ENCODE measurements around the gene RUSC1. TPM values are rescaled to one million over a fixed set of nuclear protein-coding genes. Genes with fewer than 3 reads are reported as not detected.

RUSC1 gene
- total and polyA plus RNA-seq, 8 donors = 32.7 to 43.3 (median 36.7) TPM

GRCh38 chr1:155319536-155319935 lies 1.2 kb upstream of the RUSC1 start:
- no peak for TF ChIP-seq CTCF (IDR thresholded peaks at IDR 0.05)

DNA sequence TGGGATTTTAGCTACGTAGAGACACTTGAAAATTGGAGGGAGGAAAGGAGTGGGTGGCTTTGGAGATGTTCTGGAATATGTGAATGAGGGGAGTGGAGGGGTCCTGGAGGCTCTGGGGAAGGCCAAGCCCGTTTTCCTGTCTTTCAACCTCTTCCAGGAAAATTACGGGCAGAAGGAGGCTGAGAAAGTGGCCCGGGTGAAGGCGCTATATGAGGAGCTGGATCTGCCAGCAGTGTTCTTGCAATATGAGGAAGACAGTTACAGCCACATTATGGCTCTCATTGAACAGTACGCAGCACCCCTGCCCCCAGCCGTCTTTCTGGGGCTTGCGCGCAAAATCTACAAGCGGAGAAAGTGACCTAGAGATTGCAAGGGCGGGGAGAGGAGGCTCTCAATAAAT lies 442 bp upstream of the RUSC1 start:
- H3K4me3 ChIP-seq = peak overlapping the region; percentile 36 to 68
- no peaks in the 10 kb centered on the region for H3K27me3 ChIP-seq
- peak overlapping the region; percentile 3 to 97 for H3K27ac ChIP-seq
- TF ChIP-seq CTCF (IDR thresholded peaks at IDR 0.05) = no peak
- H3K4me1 ChIP-seq = peaks cover 8 to 50% of the 10 kb centered on the region in 2 donors
- ATAC-seq = no peak
- intact Hi-C loops (cut with DNase I) = loop anchor here in 1 of 2 donors (5.0 kb wide), 1 partner anchor 43 kb away; the partner anchor contains the start of gene HCN3
- DNase-seq = no peak
- no peaks in the 10 kb centered on the region for H3K9me3 ChIP-seq
- peaks cover 0 to 43% of the 10 kb centered on the region in 2 donors for H3K36me3 ChIP-seq

More at GRCh38 chr1:155319536-155319935, 1.2 kb upstream of the RUSC1 start:
- Histone ChIP-seq H3K4me3 (no peak overlapping the region), H3K36me3 (peaks cover 0 to 50% of the 10 kb centered on the region in 2 donors), H3K4me1 (peaks cover 6 to 44% of the 10 kb centered on the region in 2 donors), H3K9me3 (no peaks in the 10 kb centered on the region), H3K27me3 (no peaks in the 10 kb centered on the region), H3K27ac (no peak overlapping the region)
- ATAC-seq (no peak), DNase-seq (no peak)
- intact Hi-C loops (cut with DNase I) = no loop called here

DNA sequence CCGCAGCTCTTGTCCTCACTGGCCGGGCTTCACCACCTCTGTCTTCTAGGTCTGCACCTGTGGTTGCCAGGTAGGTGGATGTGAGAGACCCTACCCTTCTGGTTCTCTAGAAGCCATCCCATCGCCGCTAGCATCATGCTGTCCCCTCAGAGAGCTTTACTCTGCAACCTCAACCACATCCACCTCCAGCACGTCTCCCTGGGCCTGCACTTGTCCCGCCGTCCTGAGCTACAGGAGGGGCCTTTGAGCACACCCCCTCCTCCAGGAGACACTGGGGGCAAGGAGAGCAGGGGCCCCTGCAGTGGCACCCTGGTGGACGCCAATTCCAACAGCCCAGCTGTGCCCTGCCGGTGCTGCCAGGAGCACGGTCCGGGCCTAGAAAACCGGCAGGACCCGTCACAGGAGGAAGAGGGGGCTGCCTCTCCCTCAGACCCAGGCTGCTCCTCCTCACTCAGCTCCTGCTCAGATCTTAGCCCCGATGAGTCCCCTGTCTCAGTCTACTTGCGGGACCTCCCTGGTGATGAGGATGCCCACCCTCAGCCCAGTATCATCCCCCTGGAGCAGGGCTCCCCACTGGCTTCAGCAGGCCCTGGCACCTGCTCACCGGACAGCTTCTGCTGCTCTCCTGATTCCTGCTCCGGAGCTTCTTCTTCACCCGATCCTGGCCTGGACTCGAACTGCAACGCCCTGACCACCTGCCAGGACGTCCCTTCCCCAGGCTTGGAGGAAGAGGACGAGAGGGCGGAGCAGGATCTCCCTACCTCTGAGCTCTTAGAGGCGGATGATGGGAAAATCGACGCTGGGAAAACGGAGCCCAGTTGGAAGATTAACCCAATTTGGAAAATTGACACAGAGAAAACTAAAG lies 1.2 kb downstream of the RUSC1 start:
- Histone ChIP-seq H3K27ac (peak overlapping the region; percentile 92 to 97), H3K9me3 (no peaks in the 10 kb centered on the region), H3K4me1 (peaks cover 11 to 58% of the 10 kb centered on the region in 2 donors), H3K36me3 (peaks cover 0 to 33% of the 10 kb centered on the region in 2 donors), H3K4me3 (peak overlapping the region; percentile 68 to 94), H3K27me3 (no peaks in the 10 kb centered on the region)
- no peak for ATAC-seq
- intact Hi-C loops (cut with DNase I) = loop anchor here in 1 of 2 donors (5.0 kb wide), 1 partner anchor 45 kb away; the partner anchor contains the start of gene HCN3
- TF ChIP-seq CTCF (IDR thresholded peaks at IDR 0.05) = no peak
- no peak for DNase-seq

DNA sequence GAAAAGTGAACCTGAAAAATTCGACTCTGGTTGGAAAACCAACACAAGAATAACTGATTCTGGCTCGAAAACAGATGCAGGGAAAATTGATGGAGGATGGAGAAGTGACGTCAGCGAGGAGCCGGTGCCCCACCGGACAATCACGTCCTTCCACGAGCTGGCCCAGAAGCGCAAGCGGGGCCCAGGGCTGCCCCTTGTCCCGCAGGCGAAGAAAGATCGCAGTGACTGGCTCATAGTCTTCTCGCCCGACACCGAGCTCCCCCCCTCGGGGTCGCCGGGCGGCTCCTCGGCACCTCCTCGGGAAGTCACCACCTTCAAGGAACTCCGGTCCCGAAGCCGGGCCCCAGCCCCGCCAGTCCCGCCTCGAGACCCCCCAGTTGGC lies 1.9 kb downstream of the RUSC1 start:
- Histone ChIP-seq H3K9me3 (no peaks in the 10 kb centered on the region), H3K36me3 (peaks cover 0 to 34% of the 10 kb centered on the region in 2 donors), H3K4me1 (peaks cover 11 to 58% of the 10 kb centered on the region in 2 donors), H3K27ac (peak overlapping the region; percentile 92 to 97), H3K4me3 (peak overlapping the region; percentile 68 to 94), H3K27me3 (no peaks in the 10 kb centered on the region)
- intact Hi-C loops (cut with DNase I) = loop anchor here in 1 of 2 donors (5.0 kb wide), 1 partner anchor 45 kb away; the partner anchor contains the start of gene HCN3
- ATAC-seq (no peak), DNase-seq (peak in 2 of 4 donors; percentile 40 to 84)
- no peak for TF ChIP-seq CTCF (IDR thresholded peaks at IDR 0.05)

All from left lung (tissue), 10 donors.